ENCODE measurements around the gene SAMD14.

DNA sequence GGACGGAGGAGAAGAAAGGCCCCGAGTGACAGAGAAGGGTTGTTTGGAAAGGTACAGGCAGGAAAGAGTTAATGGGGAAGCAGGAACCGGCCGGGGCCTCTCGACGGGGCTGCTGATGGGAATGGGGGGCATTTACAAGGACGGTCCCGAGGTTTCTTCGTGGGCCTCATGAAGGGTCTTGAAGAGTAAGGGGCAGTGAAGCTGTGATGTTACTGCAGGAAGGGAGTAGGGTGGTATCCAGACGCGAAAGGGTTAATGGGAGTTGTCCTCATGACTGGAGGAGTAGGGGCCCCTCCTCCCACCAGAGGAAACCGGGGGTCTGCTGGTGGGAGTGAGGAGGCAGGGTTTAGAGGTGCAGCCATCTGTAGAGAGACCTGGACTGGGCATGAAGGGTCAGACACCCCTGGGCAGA lies 34.3 kb downstream of the SAMD14 start:
- no peak for TF ChIP-seq CTCF (conservative IDR thresholded peaks at IDR 0.05 in 1 of 2, IDR thresholded peaks at IDR 0.05 in 1 of 2; ENCODE audit: low read depth in 1 of 2, low read length in 2 of 2)
- no peak for TF ChIP-seq EZH2 (IDR thresholded peaks at IDR 0.05; ENCODE audit: low read length, missing control alignments)
